ENCODE data around the gene KCNG1. TPM values are rescaled to one million over a fixed set of nuclear protein-coding genes. Genes with fewer than 3 reads are reported as not detected.

Gene KCNG1
- total and polyA plus RNA-seq, 2 donors (not counting 1 experiment from before 2014, with no cell fraction given) = 16.9 to 57.7 TPM

DNA sequence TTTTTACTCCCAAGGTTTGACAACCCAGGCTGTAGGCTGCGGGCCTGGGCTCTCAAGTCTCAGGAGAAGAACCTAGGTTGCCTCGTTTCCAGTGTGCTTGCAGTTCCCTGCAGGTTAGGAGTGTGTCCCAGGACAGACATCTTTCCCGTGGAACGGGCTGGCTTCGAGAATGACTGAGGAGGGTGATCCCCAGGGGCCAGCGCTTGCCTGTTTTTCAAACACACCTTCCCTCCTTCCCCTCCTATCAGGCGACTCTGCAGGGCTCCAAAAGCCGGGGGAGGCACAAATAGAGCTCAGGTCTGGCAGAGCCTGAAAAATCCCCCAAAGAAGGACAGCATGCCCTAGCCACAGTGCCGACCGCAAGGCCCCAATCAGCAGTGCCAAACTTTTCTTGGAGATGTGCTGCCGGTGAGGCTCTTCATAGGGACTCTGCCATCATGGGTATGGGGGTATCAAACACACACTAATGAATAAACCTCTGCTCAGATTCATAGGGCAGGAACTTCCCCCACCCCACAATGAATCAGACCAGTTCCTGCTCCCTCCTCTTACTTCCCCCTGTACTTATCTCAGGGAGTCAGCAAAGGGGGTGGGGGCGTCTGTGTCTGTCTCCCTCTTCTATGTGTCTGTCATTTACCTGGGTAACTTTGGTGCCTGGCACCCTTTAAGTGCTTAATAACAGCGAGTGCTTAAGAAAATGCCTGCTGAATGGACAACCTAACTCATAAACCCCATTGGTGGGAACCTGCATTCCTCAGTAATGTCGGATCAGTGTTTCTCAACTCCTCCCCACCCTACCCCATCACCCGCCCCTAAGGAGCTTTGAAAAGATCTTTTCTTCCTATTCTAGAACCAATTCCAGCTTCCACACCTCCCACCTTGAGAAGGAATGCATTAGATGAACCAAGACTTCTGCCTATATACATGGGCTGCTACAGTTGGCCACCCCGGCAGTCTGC is 1.6 kb downstream of the KCNG1 start:
- 26% methylated on average over 15 of the region's 16 CpGs for WGBS (ENCODE audit: insufficient coverage)
- Histone ChIP-seq H3K27me3 (replicated peaks in 1 of 4; ENCODE audit: control extremely low read depth in 1 of 4, control insufficient read depth in 3 of 4, insufficient read depth in 4 of 4, low read length in 3 of 4) (peaks cover 0 to 28% (median 7%) of the 10 kb centered on the region in 4 experiments), H3K36me3 (replicated peaks in 1 of 2; ENCODE audit: control extremely low read depth in 1 of 2, control insufficient read depth in 1 of 2, extremely low read depth in 1 of 2, insufficient read depth in 2 of 2, low read length in 1 of 2) (peaks cover 0 to 6% of the 10 kb centered on the region in 2 experiments), H3K9ac (ENCODE audit: low read length) (peak overlapping the region; percentile 67), H2AFZ (ENCODE audit: insufficient read depth, low read depth, low read length, poor library complexity, severe bottlenecking) (no peak overlapping the region), H3K4me1 (ENCODE audit: control insufficient read depth in 2 of 2, insufficient read depth in 2 of 2, low read length in 2 of 2) (peaks cover 34 to 37% of the 10 kb centered on the region in 2 donors), H3K9me3 (ENCODE audit: control extremely low read depth in 1 of 3, control insufficient read depth in 2 of 3, insufficient read depth in 1 of 3, low read length in 2 of 3) (no peaks in the 10 kb centered on the region), H3K4me2 (replicated peaks; ENCODE audit: low read depth, low read length, poor library complexity, severe bottlenecking) (peak overlapping the region; percentile 83), H3K4me3 (ENCODE audit: control extremely low read depth in 1 of 5, extremely low read depth in 1 of 5, insufficient read depth in 1 of 5, low read depth in 2 of 5, low read length in 4 of 5) (peak overlapping the region in 4 of 5 experiments; percentile 56 to 67 (median 61)), H4K20me1 (ENCODE audit: control insufficient read depth, insufficient read depth, low read length, poor library complexity, severe bottlenecking) (peaks cover 36% of the 10 kb centered on the region), H3K27ac (ENCODE audit: low read length in 2 of 2) (no peak overlapping the region), H3K79me2 (ENCODE audit: control insufficient read depth, insufficient read depth, low read length) (peaks cover 28% of the 10 kb centered on the region)
- DNase-seq = peak; percentile 16
- Mint-ChIP-seq H3K27me3 (peaks cover 32% of the 10 kb centered on the region), H3K4me3 (peak overlapping the region; percentile 79), H3K4me1 (peaks cover 29% of the 10 kb centered on the region), H3K9me3 (ENCODE audit: insufficient read depth) (no peaks in the 10 kb centered on the region), H3K27ac (peak overlapping the region; percentile 33)
- TF ChIP-seq, protein P1, sequence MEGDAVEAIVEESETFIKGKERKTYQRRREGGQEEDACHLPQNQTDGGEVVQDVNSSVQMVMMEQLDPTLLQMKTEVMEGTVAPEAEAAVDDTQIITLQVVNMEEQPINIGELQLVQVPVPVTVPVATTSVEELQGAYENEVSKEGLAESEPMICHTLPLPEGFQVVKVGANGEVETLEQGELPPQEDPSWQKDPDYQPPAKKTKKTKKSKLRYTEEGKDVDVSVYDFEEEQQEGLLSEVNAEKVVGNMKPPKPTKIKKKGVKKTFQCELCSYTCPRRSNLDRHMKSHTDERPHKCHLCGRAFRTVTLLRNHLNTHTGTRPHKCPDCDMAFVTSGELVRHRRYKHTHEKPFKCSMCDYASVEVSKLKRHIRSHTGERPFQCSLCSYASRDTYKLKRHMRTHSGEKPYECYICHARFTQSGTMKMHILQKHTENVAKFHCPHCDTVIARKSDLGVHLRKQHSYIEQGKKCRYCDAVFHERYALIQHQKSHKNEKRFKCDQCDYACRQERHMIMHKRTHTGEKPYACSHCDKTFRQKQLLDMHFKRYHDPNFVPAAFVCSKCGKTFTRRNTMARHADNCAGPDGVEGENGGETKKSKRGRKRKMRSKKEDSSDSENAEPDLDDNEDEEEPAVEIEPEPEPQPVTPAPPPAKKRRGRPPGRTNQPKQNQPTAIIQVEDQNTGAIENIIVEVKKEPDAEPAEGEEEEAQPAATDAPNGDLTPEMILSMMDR (IDR thresholded peaks at IDR 0.05) = no peak
- no peak for TF ChIP-seq EZH2 (IDR thresholded peaks at IDR 0.05; ENCODE audit: borderline replicate concordance, insufficient read depth, low read depth, low read length, poor library complexity, severe bottlenecking)
- intact Hi-C loops (cut with micrococcal nuclease) = no loop called here
- CTCF ChIA-PET = no interaction called here
- POLR2A ChIA-PET = interaction anchor here (0.5 kb wide), 1 partner anchor 965 kb away, joined by 3 read pairs; no protein-coding TSS in a partner anchor
- no peak for ATAC-seq (ENCODE audit: low read depth)

DNA sequence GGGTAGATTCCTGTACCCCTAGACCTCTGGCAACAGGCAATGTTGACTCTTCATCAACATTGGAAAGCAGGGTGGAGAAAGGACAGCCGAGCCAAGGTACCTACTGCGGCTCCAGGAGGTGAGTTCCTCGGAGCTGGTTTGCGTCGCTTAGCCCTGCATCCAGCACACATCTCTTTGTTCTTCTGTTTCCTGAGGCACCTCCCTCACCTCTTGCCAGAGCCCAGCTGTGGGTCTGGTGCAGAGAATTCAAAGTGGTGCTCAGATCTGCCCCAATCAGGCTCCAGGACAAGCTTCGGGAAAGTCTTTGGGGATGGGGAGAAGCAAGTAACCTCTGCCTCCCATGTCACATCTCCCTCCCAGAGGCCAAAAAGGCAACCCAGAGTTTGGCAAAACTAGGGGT is 2.2 kb downstream of the KCNG1 start:
- CTCF ChIA-PET = no interaction called here
- H3K4me2 ChIP-seq (replicated peaks; ENCODE audit: low read depth, low read length, poor library complexity, severe bottlenecking) = peak overlapping the region; percentile 83

More for the DNA sequence above, 2.2 kb downstream of the KCNG1 start:
- peaks cover 30% of the 10 kb centered on the region for H3K27me3 Mint-ChIP-seq
- intact Hi-C loops (cut with micrococcal nuclease) = no loop called here
- DNase-seq = no peak
- POLR2A ChIA-PET = interaction anchor here (0.5 kb wide), 1 partner anchor 966 kb away, joined by 3 read pairs; no protein-coding TSS in a partner anchor
- Histone ChIP-seq H3K27ac (ENCODE audit: low read length in 2 of 2) (no peak overlapping the region), H3K4me1 (ENCODE audit: control insufficient read depth in 2 of 2, insufficient read depth in 2 of 2, low read length in 2 of 2) (peaks cover 34 to 37% of the 10 kb centered on the region in 2 donors), H3K9me3 (ENCODE audit: control extremely low read depth in 1 of 3, control insufficient read depth in 2 of 3, insufficient read depth in 1 of 3, low read length in 2 of 3) (no peaks in the 10 kb centered on the region), H3K36me3 (replicated peaks in 1 of 2; ENCODE audit: control extremely low read depth in 1 of 2, control insufficient read depth in 1 of 2, extremely low read depth in 1 of 2, insufficient read depth in 2 of 2, low read length in 1 of 2) (peaks cover 0 to 6% of the 10 kb centered on the region in 2 experiments), H3K79me2 (ENCODE audit: control insufficient read depth, insufficient read depth, low read length) (peaks cover 28% of the 10 kb centered on the region), H2AFZ (ENCODE audit: insufficient read depth, low read depth, low read length, poor library complexity, severe bottlenecking) (no peak overlapping the region), H3K4me3 (ENCODE audit: control extremely low read depth in 1 of 5, extremely low read depth in 1 of 5, insufficient read depth in 1 of 5, low read depth in 2 of 5, low read length in 4 of 5) (peak overlapping the region in 3 of 5 experiments; percentile 60 to 67 (median 62)), H3K9ac (ENCODE audit: low read length) (peak overlapping the region; percentile 15), H3K27me3 (replicated peaks in 1 of 4; ENCODE audit: control extremely low read depth in 1 of 4, control insufficient read depth in 3 of 4, insufficient read depth in 4 of 4, low read length in 3 of 4) (peaks cover 0 to 28% (median 7%) of the 10 kb centered on the region in 4 experiments), H4K20me1 (ENCODE audit: control insufficient read depth, insufficient read depth, low read length, poor library complexity, severe bottlenecking) (peaks cover 37% of the 10 kb centered on the region)
- H3K4me3 Mint-ChIP-seq = no peak overlapping the region
- WGBS (ENCODE audit: insufficient coverage) = no CpG with 5 or more reads among the region's 6 CpGs
- H3K4me1 Mint-ChIP-seq = peaks cover 31% of the 10 kb centered on the region
- H3K27ac Mint-ChIP-seq = no peak overlapping the region
- no peak for TF ChIP-seq EZH2 (IDR thresholded peaks at IDR 0.05; ENCODE audit: borderline replicate concordance, insufficient read depth, low read depth, low read length, poor library complexity, severe bottlenecking)
- TF ChIP-seq, protein P1 (IDR thresholded peaks at IDR 0.05) = no peak
- no peaks in the 10 kb centered on the region for H3K9me3 Mint-ChIP-seq (ENCODE audit: insufficient read depth)
- ATAC-seq (ENCODE audit: low read depth) = no peak
